Adrenal gland (tissue), 5 donors: ENCODE data around the gene PCNT.

ENCODE experiments used
- CTCF ChIP-seq, 6 experiments: fragments of 450-650 bp in 4 of 6; fragments of 200-600 bp in 2 of 6; sonication (generic) in 1 of 6; IDR thresholded peaks; 1 replicate in 5 of 6; 2 replicates in 1 of 6; pipeline versions ENCODE4 v1.5.1 to v1.8.0; 2016 to 2021; ENCODE audit warnings: antibody characterized with exemption in 6 of 6, mild to moderate bottlenecking in 2 of 6, moderate library complexity in 1 of 6
- POLR2A ChIP-seq, 2 donors: fragments of 450-650 bp; IDR thresholded peaks; one replicate each; pipeline ENCODE4 v1.6.1; 2017; ENCODE audit warnings: antibody characterized with exemption in 2 of 2, mild to moderate bottlenecking in 2 of 2, moderate library complexity in 1 of 2
- donor health status: DM: no; HTN: no; CAD: no.

- TF ChIP-seq CTCF (IDR thresholded peaks at IDR 0.05) (no peak), POLR2A (IDR thresholded peaks at IDR 0.05) (no peak)
Observed at GRCh38 chr21:46350571-46350970, 26.6 kb downstream of the PCNT start.
